ENCODE measurements around the gene CHRNA5.
"Not testable (repeated sequence)": the region's sequence is repeated elsewhere in the genome, so short reads cannot be mapped to it uniquely, and the experiment has no call there.

Gene CHRNA5

DNA sequence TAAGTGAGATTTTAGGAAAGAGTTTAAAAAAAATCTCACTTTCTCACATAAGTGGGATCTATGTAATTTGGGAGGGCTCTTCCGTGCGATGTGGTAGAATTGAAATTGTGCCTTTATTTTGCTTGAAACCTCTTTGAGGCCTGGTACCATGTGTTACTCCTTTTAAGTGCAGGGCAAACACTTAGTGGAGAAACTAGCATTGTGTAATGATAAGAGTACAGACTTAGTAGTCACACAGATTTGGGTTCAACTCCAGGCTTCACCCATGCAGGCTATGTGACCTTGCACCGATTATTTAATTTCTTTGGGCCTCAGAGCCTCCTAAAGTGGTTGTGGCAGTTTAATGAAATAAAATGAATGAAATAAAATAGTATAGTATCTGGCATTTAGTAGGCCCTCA, 22.7 kb upstream of the CHRNA5 start:
- POLR2A ChIA-PET, result no interaction called here
- DNase-seq (ENCODE audit: extremely low spot score), result no peak
- CTCF ChIA-PET, result interaction anchor here (0.9 to 1.2 kb wide), 3 partner anchors 13 to 437 kb away, joined by 3 to 6 read pairs (median 3); partner anchors contain the start of gene CHRNA5
- TF ChIP-seq, protein P1, sequence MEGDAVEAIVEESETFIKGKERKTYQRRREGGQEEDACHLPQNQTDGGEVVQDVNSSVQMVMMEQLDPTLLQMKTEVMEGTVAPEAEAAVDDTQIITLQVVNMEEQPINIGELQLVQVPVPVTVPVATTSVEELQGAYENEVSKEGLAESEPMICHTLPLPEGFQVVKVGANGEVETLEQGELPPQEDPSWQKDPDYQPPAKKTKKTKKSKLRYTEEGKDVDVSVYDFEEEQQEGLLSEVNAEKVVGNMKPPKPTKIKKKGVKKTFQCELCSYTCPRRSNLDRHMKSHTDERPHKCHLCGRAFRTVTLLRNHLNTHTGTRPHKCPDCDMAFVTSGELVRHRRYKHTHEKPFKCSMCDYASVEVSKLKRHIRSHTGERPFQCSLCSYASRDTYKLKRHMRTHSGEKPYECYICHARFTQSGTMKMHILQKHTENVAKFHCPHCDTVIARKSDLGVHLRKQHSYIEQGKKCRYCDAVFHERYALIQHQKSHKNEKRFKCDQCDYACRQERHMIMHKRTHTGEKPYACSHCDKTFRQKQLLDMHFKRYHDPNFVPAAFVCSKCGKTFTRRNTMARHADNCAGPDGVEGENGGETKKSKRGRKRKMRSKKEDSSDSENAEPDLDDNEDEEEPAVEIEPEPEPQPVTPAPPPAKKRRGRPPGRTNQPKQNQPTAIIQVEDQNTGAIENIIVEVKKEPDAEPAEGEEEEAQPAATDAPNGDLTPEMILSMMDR (IDR thresholded peaks at IDR 0.05; ENCODE audit: control extremely low read depth, extremely low read depth, low read depth, missing control alignments), result no peak

DNA sequence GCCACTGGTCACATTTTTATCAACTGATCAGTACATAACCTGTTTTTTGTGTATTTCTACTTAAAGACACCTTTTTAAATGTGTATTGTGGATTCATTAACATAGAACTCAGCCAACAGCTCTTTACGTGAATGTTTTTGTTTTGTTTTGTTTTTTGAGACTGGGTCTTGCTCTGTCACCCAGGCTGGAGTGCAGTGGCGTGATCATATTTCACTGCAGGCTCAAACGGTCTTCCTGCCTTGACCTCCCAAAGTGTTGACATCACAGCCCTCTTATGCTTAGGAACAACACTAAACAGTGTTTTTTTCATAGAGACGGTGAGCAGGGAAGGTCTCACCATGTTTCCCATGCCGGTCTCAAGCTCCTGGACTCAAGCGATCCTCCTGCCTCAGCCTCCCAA, 15.1 kb upstream of the CHRNA5 start:
- no peak for DNase-seq (ENCODE audit: extremely low spot score)
- CTCF ChIA-PET, result interaction anchor here (1.1 to 2.1 kb wide), 2 partner anchors 9 to 10 kb away, joined by 6 to 7 read pairs; partner anchors contain the start of gene PSMA4
- TF ChIP-seq, protein P1 (IDR thresholded peaks at IDR 0.05; ENCODE audit: control extremely low read depth, extremely low read depth, low read depth, missing control alignments), result no peak
- POLR2A ChIA-PET, result interaction anchor here (1.1 kb wide), 1 partner anchor 255 kb away, joined by 7 read pairs; no protein-coding TSS in a partner anchor

DNA sequence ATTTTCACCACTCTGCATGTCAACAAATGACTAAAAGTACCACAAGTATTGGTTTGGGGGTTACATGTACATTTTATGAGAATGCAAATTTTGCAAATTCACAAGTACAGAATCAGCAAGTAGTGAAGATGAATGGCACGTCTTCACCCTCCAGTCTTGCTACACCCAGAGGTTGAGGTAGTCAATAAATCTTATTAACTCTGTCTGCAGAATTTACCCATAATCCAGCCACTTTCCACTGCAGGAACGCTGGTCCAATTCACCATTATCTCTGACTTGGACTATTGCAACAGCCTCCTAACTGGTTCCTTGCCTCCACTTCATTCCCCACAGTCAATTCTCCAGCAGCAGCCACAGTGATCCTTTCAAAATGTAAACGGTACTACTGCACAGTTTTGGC, 14.5 kb upstream of the CHRNA5 start:
- TF ChIP-seq, protein P1 (IDR thresholded peaks at IDR 0.05; ENCODE audit: control extremely low read depth, extremely low read depth, low read depth, missing control alignments), result no peak
- DNase-seq (ENCODE audit: extremely low spot score), result no peak
- ChIA-PET POLR2A (interaction anchor here (1.1 kb wide), 1 partner anchor 255 kb away, joined by 7 read pairs; no protein-coding TSS in a partner anchor), CTCF (no interaction called here)

DNA sequence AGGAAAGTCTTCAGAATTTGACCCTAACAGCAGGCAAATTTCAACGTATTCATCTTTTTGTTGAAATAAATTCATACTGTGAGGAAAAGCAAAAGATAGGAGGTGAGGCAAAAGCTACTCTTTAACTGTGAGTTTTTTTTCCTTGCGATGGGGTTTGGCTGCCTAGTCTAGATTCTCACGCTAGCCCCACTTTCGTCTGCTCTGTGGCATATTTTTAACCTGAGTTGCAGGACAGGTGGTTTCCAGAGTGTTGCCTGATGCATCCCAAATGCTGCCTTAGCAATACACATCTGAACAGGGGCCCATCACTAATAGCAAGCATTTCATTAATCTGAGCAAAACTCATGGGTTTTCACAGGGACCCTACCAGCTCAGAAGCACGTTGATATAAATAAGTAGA, 13.4 kb upstream of the CHRNA5 start:
- CTCF ChIA-PET, result interaction anchor here (1.4 to 1.7 kb wide), 3 partner anchors 11 to 30 kb away, joined by 3 to 8 read pairs (median 3); partner anchors contain the start of genes CHRNA5 and PSMA4
- TF ChIP-seq, protein P1 (IDR thresholded peaks at IDR 0.05; ENCODE audit: control extremely low read depth, extremely low read depth, low read depth, missing control alignments), result no peak
- POLR2A ChIA-PET, result no interaction called here
- DNase-seq (ENCODE audit: extremely low spot score), result no peak

DNA sequence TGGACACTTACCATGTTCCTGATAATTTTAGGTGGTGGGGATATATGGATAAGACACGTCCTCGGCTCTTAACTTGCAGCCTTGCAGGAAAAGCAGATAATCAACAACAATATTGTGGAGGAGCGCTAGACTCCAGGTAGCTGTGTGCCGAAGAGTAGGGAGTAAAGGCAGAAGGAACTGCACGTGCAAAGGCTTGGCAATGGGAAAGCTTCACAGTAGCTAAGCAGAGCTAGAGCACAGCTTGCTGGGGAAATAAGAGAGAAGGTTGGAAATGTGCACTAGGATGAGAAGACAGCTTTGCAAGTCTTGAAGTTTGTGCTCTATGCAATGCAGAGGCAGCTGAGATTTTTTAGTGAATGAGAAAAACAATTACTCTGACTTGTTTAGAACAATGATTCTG, 12.7 kb upstream of the CHRNA5 start:
- CTCF ChIA-PET, result interaction anchor here (1.1 to 1.7 kb wide), 4 partner anchors 12 to 31 kb away, joined by 3 to 8 read pairs (median 4); partner anchors contain the start of genes CHRNA5 and PSMA4

DNA sequence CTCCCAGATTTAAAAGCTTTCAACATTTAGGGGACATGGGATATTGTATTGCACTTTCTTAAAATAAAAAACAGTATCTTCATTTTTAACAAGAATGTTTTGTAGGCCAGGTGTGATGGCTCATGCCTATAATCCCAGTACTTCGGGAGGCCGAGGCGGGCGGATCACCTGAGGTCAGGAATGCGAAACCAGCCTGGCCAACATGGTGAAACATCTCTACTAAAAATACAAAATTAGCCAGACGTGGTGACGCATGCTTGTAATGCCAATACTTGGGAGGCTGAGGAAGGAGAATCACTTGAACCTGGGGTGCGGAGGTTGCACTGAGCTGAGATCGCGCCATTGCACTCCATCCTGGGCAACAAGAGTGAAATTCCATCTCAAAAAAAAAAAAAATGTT, 5.1 kb upstream of the CHRNA5 start:
- CTCF ChIA-PET, result interaction anchor here (1.8 kb wide), 1 partner anchor 11 kb away, joined by 6 read pairs; no protein-coding TSS in a partner anchor
- DNase-seq (ENCODE audit: extremely low spot score); POLR2A ChIA-PET: not testable (repeated sequence)

More for the DNA sequence above, 12.7 kb upstream of the CHRNA5 start:
- POLR2A ChIA-PET, result no interaction called here
- TF ChIP-seq, protein P1 (IDR thresholded peaks at IDR 0.05; ENCODE audit: control extremely low read depth, extremely low read depth, low read depth, missing control alignments), result no peak
- no peak for DNase-seq (ENCODE audit: extremely low spot score)

DNA sequence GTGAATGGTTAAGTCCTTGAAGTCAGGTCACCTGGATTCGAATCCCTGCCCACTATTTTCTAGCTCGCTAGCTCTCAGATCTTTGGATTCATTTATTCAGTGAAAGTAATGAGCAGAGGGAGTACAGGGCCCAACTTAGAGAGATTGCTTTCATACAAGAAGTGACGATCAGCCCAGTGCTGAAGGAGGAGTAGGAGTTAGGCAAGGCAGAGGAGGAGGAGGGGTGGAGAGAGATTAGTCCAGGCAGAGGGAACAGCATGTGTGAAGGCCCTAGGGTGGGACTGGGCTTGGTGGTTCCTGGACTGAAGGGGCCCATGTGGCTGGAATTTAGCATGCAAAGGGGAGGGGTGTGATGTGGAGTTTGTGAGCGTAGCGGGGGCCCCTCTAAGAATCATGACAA, 3.8 kb upstream of the CHRNA5 start:
- ChIA-PET CTCF (interaction anchor here (1.2 to 2.2 kb wide), 2 partner anchors 16 to 20 kb away, joined by 3 to 8 read pairs; no protein-coding TSS in a partner anchor), POLR2A (no interaction called here)
- TF ChIP-seq, protein P1 (IDR thresholded peaks at IDR 0.05; ENCODE audit: control extremely low read depth, extremely low read depth, low read depth, missing control alignments), result no peak
- DNase-seq (ENCODE audit: extremely low spot score), result no peak

All from GM10248 (cell line).